Measurements from ENCODE around the gene SERTAD1. TPM values are rescaled to one million over a fixed set of nuclear protein-coding genes. Genes with fewer than 3 reads are reported as not detected.

Gene SERTAD1
- polyA plus RNA-seq, 1 of the 3 experiments (the other 2 are of a cell fraction): 10.4 TPM

GRCh38 chr19:40466985-40467734, 41.4 kb upstream of the SERTAD1 start, which contains the start of gene SPTBN4:
Gene SPTBN4 (plus strand): TSS chr19:40467001. CDS start chr19:40472622, 5,621 bp downstream.
- Histone ChIP-seq H3K36me3 (replicated peaks in 1 of 2; ENCODE audit: control insufficient read depth in 1 of 2, insufficient read depth in 2 of 2, low read length in 1 of 2) (no peaks in the 10 kb centered on the region), H3K27ac (ENCODE audit: low read depth in 2 of 2, low read length in 1 of 2) (no peak within 1 kb of the TSS), H3K27me3 (ENCODE audit: insufficient read depth) (no peaks in the 10 kb centered on the region), H3F3A (replicated peaks; ENCODE audit: insufficient read depth) (peaks cover 14% of the 10 kb centered on the region), H3K4me3 (ENCODE audit: low read depth in 2 of 2, low read length in 1 of 2) (peak within 1 kb of the TSS; percentile 48 to 79), H3K4me1 (ENCODE audit: control insufficient read depth in 1 of 2, insufficient read depth in 2 of 2, low read depth in 1 of 2, low read length in 1 of 2) (peaks cover 5 to 17% of the 10 kb centered on the region in 2 experiments; a peak in 3 of 4 replicates), H4K20me1 (ENCODE audit: insufficient read depth) (no peaks in the 10 kb centered on the region), H3K4me2 (peak within 1 kb of the TSS; percentile 85), H3K9ac (no peak within 1 kb of the TSS), H3K79me2 (ENCODE audit: insufficient read depth) (no peaks in the 10 kb centered on the region; the same call in 1 of the 2 replicates), H2AFZ (ENCODE audit: low read depth) (peak within 1 kb of the TSS; percentile 47; the same call in 1 of the 2 replicates), H3K9me2 (no peaks in the 10 kb centered on the region), H3K9me3 (no peaks in the 10 kb centered on the region)
- WGBS (ENCODE audit: low lambda C conversion rate): 35% methylated on average over 21 of the region's 87 CpGs
- POLR2A ChIA-PET: no interaction called here
- CTCF ChIA-PET: interaction anchor here (0.6 to 2.2 kb wide), 5 partner anchors 10 to 130 kb away, joined by 3 to 8 read pairs (median 3); no protein-coding TSS in a partner anchor
- DNase-seq: peak; percentile 73
- TF ChIP-seq, protein P1, sequence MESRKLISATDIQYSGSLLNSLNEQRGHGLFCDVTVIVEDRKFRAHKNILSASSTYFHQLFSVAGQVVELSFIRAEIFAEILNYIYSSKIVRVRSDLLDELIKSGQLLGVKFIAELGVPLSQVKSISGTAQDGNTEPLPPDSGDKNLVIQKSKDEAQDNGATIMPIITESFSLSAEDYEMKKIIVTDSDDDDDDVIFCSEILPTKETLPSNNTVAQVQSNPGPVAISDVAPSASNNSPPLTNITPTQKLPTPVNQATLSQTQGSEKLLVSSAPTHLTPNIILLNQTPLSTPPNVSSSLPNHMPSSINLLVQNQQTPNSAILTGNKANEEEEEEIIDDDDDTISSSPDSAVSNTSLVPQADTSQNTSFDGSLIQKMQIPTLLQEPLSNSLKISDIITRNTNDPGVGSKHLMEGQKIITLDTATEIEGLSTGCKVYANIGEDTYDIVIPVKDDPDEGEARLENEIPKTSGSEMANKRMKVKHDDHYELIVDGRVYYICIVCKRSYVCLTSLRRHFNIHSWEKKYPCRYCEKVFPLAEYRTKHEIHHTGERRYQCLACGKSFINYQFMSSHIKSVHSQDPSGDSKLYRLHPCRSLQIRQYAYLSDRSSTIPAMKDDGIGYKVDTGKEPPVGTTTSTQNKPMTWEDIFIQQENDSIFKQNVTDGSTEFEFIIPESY (IDR thresholded peaks at IDR 0.05; ENCODE audit: borderline replicate concordance, low read depth): no peak
- TF ChIP-seq EZH2phosphoT487 (IDR thresholded peaks at IDR 0.05; ENCODE audit: borderline replicate concordance, low read depth) (no peak), ELF1 (IDR thresholded peaks at IDR 0.05) (no peak), TAF1 (IDR thresholded peaks at IDR 0.05; ENCODE audit: borderline replicate concordance, low read depth, low read length) (no peak), MXI1 (IDR thresholded peaks at IDR 0.05; ENCODE audit: low read depth, low read length) (no peak), RCOR1 (IDR thresholded peaks at IDR 0.05; ENCODE audit: low read length) (no peak), GATA2 (CRISPR knock-in tag; IDR thresholded peaks at IDR 0.05) (no peak), USF2 (IDR thresholded peaks at IDR 0.05; ENCODE audit: borderline replicate concordance, low read depth, low read length) (no peak)

DNA sequence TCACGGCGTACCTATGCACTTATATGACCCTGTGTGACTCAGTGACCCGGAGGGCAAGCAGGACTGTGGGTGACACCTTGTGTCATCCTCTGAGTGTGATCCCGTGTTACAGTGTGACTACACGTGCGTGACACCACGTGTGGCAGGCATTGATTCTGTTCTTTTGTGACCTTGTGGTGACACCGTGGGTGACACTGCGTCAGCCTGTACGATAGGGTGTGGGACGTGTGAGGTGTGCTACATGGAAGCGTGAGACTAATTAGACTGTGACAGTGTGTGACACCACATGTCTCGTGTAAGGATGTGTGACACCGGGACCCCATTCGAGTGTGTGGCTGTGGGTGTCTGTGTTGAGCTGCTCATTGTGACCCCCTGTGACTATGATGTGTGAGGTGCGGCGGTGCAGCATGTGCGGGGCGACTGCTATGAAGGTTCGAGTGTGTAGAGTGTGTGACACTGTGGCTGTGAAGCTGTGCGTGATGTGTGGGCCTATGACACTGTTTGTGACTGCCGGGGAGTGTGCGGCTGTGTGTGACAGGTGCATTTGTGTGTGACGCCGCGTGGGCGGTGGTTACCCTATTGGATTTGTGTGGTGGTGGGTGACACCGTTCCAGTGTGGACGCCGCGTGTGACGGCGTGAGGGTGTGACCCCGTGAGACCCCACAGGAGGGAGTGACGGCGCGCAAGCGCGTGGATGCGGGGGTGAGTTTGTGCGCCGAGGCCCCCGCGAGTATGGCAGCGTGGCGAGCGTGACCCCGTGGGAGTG, 40.6 kb upstream of the SERTAD1 start:
- H2AFZ ChIP-seq (ENCODE audit: low read depth): peak overlapping the region; percentile 47; the same call in 1 of the 2 replicates

More for the DNA sequence above, 40.6 kb upstream of the SERTAD1 start:
- WGBS (ENCODE audit: low lambda C conversion rate): 9% methylated on average over 26 of the region's 48 CpGs
- no peak for DNase-seq
- H3K4me3 ChIP-seq (ENCODE audit: low read depth in 2 of 2, low read length in 1 of 2): peak overlapping the region; percentile 48 to 79
- no peaks in the 10 kb centered on the region for H4K20me1 ChIP-seq (ENCODE audit: insufficient read depth)
- no peaks in the 10 kb centered on the region; the same call in 1 of the 2 replicates for H3K79me2 ChIP-seq (ENCODE audit: insufficient read depth)
- no peaks in the 10 kb centered on the region for H3K27me3 ChIP-seq (ENCODE audit: insufficient read depth)
- POLR2A ChIA-PET: interaction anchor here (0.5 to 1.6 kb wide), 4 partner anchors 10 to 41 kb away, joined by 3 to 7 read pairs (median 4); partner anchors contain the start of gene SERTAD1
- no peak overlapping the region for H3K27ac ChIP-seq (ENCODE audit: low read depth in 2 of 2, low read length in 1 of 2)
- TF ChIP-seq MXI1 (IDR thresholded peaks at IDR 0.05; ENCODE audit: low read depth, low read length): peak; percentile 75; the same call in 1 of the 2 replicates
- TF ChIP-seq CHD2 (IDR thresholded peaks at IDR 0.05; ENCODE audit: low read length, partially characterized antibody): no peak
- H3K9ac ChIP-seq: no peak overlapping the region
- peaks cover 14% of the 10 kb centered on the region for H3F3A ChIP-seq (replicated peaks; ENCODE audit: insufficient read depth)
- CTCF ChIA-PET: interaction anchor here (0.7 to 4.4 kb wide), 10 partner anchors 10 to 168 kb away, joined by 3 to 37 read pairs (median 6); partner anchors contain the start of gene LTBP4
- H3K36me3 ChIP-seq (replicated peaks in 1 of 2; ENCODE audit: control insufficient read depth in 1 of 2, insufficient read depth in 2 of 2, low read length in 1 of 2): no peaks in the 10 kb centered on the region
- no peaks in the 10 kb centered on the region for H3K9me3 ChIP-seq
- peak overlapping the region; percentile 85 for H3K4me2 ChIP-seq
- H3K4me1 ChIP-seq (ENCODE audit: control insufficient read depth in 1 of 2, insufficient read depth in 2 of 2, low read depth in 1 of 2, low read length in 1 of 2): peaks cover 5 to 17% of the 10 kb centered on the region in 2 experiments; a peak in 3 of 4 replicates
- H3K9me2 ChIP-seq: no peaks in the 10 kb centered on the region
